HUDEP-2 (cell line): ENCODE measurements around the gene TMEM50A.
"Not testable (repeated sequence)": the region's sequence is repeated elsewhere in the genome, so short reads cannot be mapped to it uniquely, and the experiment has no call there.

Experiments used
- DNase-seq, 76 experiments: peaks; one replicate each; lab custom pipeline; 2025; ENCODE audit not compliant: unreplicated experiment in 76 of 76; lab: John Stamatoyannopoulos, UW

The TMEM50A gene

DNA sequence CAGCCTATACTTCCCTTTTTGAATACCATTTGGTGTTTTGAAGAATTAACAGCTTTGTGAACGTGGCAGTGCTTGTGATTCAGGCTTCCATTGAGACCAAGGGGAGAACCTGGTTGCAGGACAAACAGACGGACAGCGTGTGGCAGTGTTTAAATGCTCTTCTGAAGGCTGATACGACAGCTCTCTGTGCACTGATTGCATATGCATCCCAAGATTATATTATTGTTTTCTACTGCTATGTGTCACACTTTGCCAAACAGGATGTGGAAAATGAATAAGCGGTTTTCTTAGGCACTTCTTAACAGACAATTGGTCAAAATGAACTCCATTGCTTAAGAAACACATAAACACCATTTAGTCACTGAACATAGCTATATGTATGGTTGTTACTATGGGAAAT lies 8.2 kb upstream of the TMEM50A start:
- DNase-seq: peak in 7 of 76 experiments; percentile 12 to 30 (median 19)

DNA sequence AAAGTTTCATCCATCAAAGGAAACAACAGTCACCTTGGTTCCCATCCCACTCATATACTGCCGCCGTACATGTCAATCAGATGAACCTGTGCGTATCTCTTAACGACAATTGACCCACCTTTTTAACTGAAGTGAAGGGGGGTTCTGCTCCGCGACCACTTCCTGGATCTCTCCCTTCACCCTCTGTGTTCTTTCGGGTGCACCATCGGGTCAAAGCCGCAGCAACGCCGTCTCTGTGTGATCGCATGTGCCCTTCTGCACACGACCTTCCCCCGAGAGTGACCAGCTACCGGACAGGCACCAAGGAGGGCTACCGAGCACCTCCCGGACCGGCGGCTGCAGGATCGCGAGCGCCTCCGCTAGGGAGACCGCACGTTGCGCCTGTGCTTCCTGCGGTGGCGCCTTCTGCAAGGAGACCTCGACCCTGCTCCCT lies 1.2 kb upstream of the TMEM50A start:
- DNase-seq: peak in 5 of 76 experiments; percentile 20 to 55 (median 34)

DNA sequence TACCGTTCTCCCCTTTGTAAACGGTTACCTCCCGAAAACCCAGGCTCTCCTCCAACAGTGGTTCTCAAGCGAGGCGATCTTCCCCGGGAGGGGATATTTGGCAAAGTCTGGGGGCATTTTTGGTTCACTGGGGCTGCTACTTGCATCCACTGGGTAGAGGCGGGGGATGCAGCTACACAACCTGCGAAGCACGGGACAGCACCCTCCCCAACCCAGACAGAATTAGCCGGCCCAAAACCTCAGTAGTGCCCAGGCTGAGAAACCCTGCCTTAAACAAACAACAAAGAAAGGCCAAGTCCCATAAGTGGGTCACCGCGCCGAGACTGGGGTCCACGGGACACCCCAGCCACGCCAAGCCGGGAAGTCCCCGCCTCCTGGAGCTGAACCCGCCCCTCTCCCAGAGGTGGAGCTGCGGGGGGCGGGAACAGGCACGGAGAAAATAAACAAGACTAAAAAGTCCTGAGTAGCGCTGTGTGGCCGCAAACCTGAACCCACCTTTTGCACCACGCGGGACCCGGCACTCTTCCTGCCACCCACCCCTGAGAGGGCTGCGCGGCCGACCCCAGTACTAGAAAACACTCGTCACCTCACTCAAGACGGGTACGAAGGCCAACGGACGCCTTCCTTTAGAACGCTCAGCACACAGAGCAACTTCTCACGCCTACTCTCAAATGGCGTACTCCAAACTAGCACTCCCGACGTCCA lies 499 bp upstream of the TMEM50A start:
- not testable (repeated sequence) for DNase-seq

DNA sequence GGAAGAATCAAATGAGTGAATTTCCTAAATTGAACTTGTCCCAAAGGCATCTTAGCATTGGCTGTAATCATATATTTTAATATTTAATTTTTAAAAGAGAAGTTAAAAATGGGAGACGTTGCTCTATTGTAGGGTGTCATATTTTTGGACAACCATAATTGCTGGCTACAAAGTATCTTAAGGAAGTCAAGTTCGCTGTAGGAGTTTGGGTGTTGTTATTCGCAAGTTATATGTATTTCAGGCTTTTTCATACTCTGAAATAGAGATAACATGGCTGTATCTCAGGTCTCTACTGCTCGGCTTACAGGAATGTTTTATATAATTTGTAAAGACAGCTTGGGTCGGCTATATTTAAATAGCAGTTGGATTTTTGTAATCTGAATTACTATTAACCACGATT lies 852 bp downstream of the TMEM50A start:
- DNase-seq: no peak

DNA sequence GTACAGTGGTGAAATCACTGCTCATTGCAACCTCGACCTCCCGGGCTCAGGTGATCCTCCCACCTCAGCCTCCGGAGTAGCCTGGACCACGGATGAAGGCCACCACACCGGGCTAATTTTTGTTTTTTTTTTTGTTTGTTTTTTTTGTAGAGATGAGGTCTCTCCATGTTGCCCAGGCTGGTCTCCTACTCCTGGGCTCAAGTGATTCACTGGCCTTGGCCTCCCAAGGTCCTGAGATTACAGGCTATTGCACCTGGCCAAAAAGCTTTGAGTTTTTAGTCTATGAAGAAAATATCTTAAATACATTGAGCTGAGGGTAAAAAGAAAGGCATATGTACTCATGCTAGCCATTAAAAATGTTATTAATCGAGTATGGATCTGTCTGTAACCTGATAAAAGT lies 3.6 kb downstream of the TMEM50A start:
- no peak for DNase-seq

DNA sequence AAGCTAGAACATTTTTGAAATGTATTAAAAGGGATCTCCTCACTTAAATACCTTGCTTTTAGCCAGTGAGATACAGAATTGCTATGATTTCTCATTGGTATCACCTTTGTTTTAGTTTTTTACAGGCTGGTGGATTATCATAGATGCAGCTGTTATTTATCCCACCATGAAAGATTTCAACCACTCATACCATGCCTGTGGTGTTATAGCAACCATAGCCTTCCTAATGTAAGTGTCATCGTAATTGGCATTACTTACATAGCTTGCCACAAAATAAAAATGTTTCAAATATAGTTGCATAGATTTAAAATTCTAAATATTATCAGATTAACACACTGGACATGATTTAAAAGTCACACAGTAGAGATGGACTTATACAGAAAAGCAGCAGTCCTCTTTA lies 4.7 kb downstream of the TMEM50A start:
- DNase-seq: no peak

DNA sequence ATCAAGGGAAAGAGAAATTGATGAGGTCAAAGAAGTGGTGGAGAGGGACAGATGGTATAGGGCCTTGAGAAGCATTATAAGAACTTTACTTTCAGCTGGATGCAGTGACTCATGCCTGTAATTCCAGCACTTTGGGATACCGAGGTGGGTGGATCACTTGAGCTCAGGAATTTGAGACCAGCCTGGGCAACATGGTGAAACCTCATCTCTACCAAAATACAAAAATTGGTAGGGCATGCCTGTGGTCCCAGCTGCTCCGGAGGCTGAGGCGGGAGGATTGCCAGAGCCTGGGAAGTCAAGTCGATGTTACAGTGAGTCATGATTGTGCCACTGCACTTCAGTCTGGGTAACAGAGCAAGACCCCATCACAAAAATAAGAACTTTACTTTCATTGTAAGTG lies 5.7 kb downstream of the TMEM50A start:
- no peak for DNase-seq

DNA sequence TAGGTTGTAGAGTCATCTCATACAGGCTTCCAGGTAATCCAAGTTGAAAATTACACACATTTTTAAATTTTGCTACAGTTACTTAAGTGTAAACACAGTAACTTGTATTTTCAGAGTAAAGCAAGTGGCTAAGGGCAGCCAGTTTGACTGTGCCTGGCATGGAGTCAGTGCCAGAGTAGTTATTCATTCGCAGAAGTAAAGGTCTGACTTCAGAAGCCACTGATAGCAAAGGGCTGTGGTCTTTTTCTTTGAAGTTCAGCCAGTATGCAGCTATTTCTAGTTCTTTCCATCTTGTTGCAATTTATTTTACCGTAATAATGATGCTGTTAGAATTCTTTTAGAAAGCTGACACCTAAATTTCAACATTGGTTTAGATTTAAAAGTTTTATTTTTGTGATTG lies 9.4 kb downstream of the TMEM50A start:
- DNase-seq: no peak

DNA sequence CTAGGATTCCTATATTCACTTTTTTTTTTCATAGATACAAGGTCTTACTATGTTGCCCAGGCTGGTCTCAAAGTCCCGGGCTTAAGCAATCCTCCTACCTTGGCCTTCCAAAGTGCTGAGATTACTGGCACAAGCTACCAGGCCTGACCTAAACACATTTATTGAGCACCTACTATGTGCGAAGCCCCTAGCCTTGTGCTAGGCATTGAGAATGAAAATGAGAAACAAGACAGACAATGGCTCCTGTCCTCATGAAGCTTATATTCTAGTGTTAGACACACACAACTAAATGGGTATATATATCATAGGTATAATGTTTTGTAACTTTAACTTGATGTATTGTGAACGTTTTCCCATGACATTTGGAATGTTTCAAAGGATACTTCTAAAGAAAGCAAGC lies 11.5 kb downstream of the TMEM50A start:
- no peak for DNase-seq

DNA sequence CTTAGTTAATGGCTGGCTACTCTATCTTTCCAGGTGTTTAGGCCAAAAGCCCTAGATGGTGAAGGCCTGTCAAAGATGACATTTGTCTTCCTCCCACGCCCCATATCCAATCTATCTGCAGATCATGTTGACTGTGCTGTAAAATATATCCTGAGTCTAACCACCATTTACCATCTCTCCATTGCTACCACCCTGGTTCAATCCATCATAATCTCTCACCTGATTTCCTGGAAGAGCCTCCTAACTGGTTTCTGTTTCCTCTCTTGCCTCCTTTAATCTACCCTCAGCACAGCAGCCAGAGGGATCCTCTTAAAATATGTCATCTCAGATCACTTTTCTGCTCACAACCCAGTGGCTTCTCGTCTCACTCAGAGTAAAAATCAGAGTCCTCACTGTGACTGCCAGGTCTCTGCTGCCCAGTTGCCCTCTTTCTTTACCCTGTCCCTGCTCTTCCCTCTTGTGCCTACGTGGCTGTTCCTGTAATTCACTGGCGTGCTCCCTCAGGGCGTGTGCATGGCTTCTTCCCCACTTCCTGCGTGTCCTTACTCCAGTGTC lies 17.8 kb downstream of the TMEM50A start:
- peak in 1 of 76 experiments; percentile 16 for DNase-seq

DNA sequence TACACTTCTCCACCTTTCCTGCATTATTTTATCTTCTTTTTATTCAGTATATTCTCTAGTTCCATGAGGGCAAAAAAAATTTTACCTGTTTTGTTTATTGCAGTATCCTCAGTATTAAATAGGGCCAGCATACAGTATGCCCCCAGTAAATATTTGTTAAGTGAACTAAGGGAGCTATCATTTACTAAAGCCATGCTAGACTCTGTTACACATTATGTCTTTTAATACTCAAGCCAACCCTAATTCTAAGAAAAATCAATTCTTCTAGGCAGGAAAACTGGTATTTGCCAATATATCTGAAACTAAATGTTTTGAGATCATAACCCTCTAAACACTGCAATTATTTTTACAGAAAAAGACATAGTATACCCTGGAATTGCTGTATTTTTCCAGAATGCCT lies 18.3 kb downstream of the TMEM50A start:
- DNase-seq: no peak

DNA sequence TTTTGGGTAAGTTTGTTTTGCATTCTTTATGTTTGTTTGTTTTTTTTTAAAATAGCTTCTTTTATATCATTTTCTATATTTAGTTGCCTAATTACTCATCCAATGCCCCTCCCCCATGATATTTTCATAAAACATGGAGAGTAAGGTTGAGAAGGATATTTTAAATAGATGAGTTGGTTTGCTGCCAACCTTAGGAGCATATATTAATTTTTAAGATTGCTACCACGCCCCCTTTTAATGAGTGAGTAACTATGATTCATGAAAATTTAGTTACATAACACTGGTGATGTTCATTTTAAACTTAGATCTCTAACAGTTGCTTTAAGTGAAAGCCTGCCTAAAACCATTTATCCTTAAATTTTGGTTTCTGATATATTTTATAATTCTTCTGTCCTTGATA lies 18.7 kb downstream of the TMEM50A start:
- DNase-seq: no peak

DNA sequence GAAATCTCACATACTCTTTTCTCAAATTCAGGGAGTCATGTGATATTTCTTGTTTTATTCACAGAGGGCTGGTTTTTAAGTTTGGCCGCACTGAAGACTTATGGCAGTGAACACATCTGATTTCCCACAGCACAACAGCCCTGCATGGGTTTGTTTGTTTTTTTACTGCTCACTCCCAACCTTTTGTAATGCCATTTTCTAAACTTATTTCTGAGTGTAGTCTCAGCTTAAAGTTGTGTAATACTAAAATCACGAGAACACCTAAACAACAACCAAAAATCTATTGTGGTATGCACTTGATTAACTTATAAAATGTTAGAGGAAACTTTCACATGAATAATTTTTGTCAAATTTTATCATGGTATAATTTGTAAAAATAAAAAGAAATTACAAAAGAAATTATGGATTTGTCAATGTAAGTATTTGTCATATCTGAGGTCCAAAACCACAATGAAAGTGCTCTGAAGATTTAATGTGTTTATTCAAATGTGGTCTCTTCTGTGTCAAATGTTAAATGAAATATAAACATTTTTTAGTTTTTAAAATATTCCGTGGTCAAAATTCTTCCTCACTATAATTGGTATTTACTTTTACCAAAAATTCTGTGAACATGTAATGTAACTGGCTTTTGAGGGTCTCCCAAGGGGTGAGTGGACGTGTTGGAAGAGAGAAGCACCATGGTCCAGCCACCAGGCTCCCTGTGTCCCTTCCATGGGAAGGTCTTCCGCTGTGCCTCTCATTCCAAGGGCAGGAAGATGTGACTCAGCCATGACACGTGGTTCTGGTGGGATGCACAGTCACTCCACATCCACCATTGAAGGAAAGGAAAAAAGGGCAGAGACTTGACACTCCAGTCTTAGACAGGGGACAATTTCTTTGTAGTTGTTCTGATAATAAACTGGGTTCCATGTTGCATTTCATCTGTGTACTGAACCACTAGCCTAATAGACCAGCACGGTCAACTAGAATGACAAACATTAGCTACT lies 22.8 kb downstream of the TMEM50A start:
- DNase-seq: no peak

DNA sequence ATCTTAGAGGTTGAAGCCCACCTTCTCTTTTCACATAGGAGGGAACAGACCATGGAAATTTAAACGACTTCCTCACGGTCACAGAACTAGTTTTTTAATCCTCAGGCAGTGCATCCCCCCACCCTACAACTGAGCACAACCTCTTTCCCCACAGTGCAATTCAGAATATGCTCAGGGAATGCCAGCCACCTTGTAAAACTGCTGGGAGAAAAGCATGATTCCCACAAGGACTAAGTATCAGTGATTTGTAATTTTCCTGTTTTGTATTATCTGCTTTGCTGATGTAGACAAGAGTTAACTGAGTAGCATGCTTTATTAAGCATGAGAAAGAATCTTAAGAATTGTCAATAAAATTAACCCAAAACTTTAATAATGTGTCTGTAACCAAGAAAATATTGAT lies 23.8 kb downstream of the TMEM50A start:
- DNase-seq: no peak

DNA sequence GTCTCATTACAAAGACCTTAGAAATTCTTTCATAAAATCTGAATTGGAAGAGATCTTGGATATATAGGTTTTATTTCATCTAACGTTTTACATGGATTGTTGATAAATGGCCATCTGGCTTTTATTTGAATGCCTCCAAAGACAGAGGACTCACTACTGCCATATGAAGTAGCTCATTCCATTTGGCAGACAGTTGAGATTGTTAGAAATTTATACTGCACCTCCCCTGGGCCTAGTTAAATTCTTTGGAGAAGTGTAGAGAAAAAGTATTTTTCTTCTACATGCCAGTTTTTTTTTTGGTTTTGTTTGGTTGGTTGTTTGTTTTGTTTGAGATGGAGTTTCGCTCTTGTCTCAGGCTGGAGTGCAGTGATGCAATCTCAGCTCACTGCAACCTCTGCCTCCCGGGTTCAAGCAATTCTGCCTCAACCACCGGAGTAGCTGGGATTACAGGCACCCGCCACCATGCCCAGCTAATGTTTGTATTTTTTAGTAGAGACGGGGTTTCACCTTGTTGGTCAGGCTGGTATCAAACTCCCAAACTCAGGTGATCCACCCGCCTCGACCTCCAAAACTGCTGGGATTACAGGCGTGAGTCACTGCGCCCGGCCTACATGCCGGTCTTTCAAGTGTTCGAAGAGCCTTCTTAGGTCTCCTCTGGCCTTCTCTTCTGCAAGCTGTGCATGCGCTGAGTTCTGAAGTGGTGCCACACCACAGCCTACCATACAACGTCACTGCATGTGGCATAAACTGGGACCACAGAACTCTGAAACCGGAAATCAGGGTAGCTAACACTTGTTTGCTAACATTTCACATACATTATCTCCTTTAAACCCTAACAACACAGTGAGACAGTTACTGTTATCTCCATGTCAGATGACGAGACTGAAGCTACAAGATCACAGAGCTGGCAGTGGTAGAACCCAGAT lies 24.8 kb downstream of the TMEM50A start:
- not testable (repeated sequence) for DNase-seq

DNA sequence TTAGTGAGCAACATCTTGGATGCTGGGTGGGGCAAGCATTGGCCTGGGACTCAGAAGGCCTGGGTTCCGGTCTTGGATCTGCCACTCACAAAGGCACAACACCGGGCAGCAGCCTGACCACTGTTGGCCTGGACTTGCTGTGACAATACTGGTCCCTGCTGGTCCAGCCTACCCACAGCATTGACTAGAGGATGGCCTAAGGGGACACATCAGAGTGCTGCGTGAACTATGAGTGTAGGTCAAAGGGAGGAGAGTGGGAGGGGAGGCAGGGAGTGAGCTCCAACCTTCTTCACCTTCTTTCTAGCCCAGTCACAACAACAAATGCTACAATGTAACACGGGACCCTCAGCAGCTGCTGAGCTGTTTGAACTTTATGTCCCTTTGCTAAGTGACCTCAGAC lies 31.1 kb downstream of the TMEM50A start:
- peak in 1 of 76 experiments; percentile 11 for DNase-seq

DNA sequence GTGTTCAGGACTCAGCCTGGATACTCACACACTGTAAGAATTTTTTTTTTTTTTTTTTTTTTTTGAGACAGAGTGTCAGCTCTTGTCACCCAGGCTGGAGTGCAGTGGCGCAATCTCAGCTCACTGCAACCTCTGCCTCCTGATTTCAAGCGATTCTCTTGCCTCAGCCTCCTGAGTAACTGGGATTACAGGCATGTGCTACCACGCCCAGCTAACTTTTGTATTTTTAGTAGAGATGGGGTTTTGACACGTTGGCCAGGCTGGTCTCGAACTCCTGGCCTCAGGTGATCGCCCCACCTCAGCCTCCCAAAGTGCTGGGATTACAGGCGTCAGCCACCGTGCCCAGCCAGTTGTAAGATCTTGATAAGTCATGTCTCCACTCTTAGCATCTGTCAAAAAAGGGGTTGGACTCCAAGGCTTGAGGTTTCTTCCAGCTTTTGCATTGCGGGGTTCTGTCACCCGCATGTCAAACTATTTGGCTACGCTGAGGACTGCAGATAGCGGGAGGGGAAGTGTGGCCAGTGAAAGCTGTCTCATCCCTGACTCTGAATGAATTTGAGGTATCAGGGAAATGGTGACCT lies 31.6 kb downstream of the TMEM50A start:
- not testable (repeated sequence) for DNase-seq

DNA sequence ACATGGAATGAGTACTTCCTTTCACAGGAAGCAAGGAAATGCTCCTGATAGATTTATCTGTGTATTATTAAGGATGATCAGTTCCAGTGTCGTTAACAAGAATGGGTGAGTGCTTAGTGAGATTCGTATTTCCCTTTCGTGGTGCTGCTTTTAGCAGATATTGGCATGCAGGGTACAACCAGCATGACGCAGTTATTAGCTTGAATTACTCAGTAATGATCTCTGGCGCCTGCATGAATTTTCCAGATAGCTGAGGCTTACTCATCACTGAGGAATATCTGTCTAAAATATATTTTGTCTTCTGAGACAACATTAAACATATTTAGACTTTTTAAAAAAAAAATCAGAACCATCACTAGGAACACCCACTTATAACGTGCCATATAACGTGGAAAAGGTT lies 33.6 kb downstream of the TMEM50A start:
- DNase-seq: not testable (repeated sequence)

DNA sequence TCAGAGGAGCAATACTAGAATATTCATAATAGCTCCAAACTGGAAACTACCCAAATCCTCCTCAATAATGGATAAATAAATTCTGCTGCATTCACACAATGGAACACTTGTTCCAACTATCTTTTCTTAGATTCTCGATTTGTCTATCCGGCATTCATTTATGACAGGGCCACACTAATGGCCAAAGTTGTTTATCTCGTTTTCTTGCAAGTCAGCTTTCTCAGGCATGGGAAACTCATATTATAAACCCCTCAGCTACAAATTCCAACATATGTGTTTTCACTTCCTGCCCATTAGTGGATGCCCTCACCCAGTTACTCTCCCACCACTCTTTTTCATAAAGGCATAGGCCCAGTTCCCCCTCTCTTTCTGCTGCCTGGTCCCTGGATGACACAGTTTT lies 40.2 kb downstream of the TMEM50A start:
- DNase-seq: not testable (repeated sequence)

DNA sequence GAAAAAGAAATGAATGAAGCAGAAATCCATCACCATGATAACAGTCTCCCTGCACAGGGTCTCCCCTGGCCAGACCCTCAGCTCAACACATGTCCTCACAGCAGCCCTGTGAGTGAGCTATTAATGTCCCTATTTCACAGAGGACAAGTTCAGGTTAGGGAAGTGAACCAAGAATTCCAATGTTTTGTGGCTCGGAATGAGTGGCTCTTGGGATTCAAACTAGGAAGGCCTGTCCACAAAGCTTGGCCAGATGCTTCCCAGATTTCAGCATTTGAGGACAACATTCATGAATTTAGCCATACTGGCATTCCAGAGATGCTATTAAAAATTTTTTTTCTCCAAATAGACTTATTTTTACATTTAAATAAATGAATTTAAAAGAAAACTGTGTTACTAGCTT lies 44.4 kb downstream of the TMEM50A start:
- not testable (repeated sequence) for DNase-seq
